HCT116 (cell line): ENCODE results near the gene PLD5. TPM values are rescaled to one million over a fixed set of nuclear protein-coding genes. Genes with fewer than 3 reads are reported as not detected.

Experiments used
- ATAC-seq: fragments of 200-7000 bp; cut with Tn5 transposase; 2 replicates; pipeline ENCODE4 v1.9.1; 2020; ENCODE audit warnings: mild to moderate bottlenecking, moderate library complexity
- BruUV-seq: library from RNA; stranded (reverse); fragments of 400-500 nt; replicated peaks from 2 replicates; lab custom pipeline; 2021; lab: Mats Ljungman, UMichigan
- CTCF ChIA-PET: fragments of 300-600 bp; sonication (Branson Sonifier 250); formaldehyde crosslinking; loops from one replicate; lab custom pipeline; 2021; ENCODE audit warnings: antibody characterized with exemption; lab: Charles Lee
- POLR2A ChIA-PET: fragments of 300-600, 350-600 bp; sonication (Branson Sonifier 250); formaldehyde crosslinking; loops from one replicate; lab custom pipeline; 2021; ENCODE audit warnings: antibody characterized with exemption; lab: Charles Lee
- RAD21 ChIA-PET, 2 experiments: fragments of 300-600 bp; sonication (Branson Sonifier 250); formaldehyde crosslinking; loops; one replicate each; lab custom pipeline; 2023; ENCODE audit warnings: low total read pairs in 2 of 2; ENCODE audit not compliant: uncharacterized antibody in 2 of 2, unreplicated experiment in 2 of 2, low non-redundant PET in 1 of 2; lab: Charles Lee
- DNase-seq: peaks from one replicate; pipeline ENCODE4 v3.0.0-alpha.2; 2010; ENCODE audit warnings: low read depth, low spot score
- H2AFZ ChIP-seq: fragments of 200-600 bp; shearing (Covaris generic), sonication (generic); 2 replicates; pipeline ENCODE4 v1.6.1; 2017; ENCODE audit warnings: low read depth, mixed run types, mixed read lengths, antibody characterized with exemption, low read length; ENCODE audit not compliant: poor library complexity, severe bottlenecking
- H3K27ac ChIP-seq: 2 replicates; pipeline ENCODE4 v1.5.1; 2012; ENCODE audit warnings: low read depth, low read length
- H3K27me3 ChIP-seq: fragments of 200-600 bp; sonication (generic); 2 replicates; pipeline ENCODE4 v1.6.1; 2016; ENCODE audit warnings: mixed run types, low read length, mixed read lengths; ENCODE audit not compliant: insufficient read depth
- H3K36me3 ChIP-seq, 2 experiments: fragments of 200-500 bp in 1 of 2; fragments of 200-600 bp in 1 of 2; sonication (Bioruptor generic) in 1 of 2; sonication (generic) in 1 of 2; 2 replicates each; pipeline versions ENCODE4 v1.5.1 to v1.6.1; 2014 to 2016; ENCODE audit warnings: low read length in 2 of 2, inconsistent platforms in 1 of 2, mixed read lengths in 1 of 2, mixed run types in 1 of 2; ENCODE audit not compliant: insufficient read depth in 2 of 2, control insufficient read depth in 1 of 2
- H3K4me1 ChIP-seq, 2 experiments: fragments of 200-600 bp in 1 of 2; sonication (generic) in 1 of 2; 2 replicates each; pipeline versions ENCODE4 v1.5.1 to v1.6.1; 2012 to 2017; ENCODE audit warnings: low read length in 2 of 2, inconsistent platforms in 1 of 2, mild to moderate bottlenecking in 1 of 2, mixed read lengths in 1 of 2, mixed run types in 1 of 2, moderate library complexity in 1 of 2; ENCODE audit not compliant: insufficient read depth in 2 of 2, control insufficient read depth in 1 of 2
- H3K4me2 ChIP-seq: fragments of 200-600 bp; sonication (generic); 2 replicates; pipeline ENCODE4 v1.6.1; 2017; ENCODE audit warnings: mixed run types, low read length, mixed read lengths
- H3K4me3 ChIP-seq, 2 experiments: fragments of 200-600 bp in 1 of 2; sonication (generic) in 1 of 2; replicated peaks in 1 of 2; 2 replicates each; pipeline ENCODE4 v1.5.1; 2011 to 2016; ENCODE audit warnings: low read length in 2 of 2, control low read depth in 1 of 2, low read depth in 1 of 2, mild to moderate bottlenecking in 1 of 2, mixed read lengths in 1 of 2, mixed run types in 1 of 2
- H3K79me2 ChIP-seq: fragments of 200-600 bp; sonication (generic); 2 replicates; pipeline ENCODE4 v1.6.1; 2017; ENCODE audit warnings: mild to moderate bottlenecking, mixed run types, low read length, moderate library complexity, mixed read lengths; ENCODE audit not compliant: insufficient read depth
- H3K9ac ChIP-seq: fragments of 200-600 bp; sonication (generic); 2 replicates; pipeline ENCODE4 v1.6.1; 2016; ENCODE audit warnings: low read length, mixed read lengths
- H3K9me2 ChIP-seq: fragments of 200-600 bp; sonication (generic), shearing (Covaris generic); 2 replicates; pipeline ENCODE4 v1.6.1; 2017; ENCODE audit warnings: mixed run types, mild to moderate bottlenecking, moderate library complexity; ENCODE audit not compliant: insufficient read depth
- H3K9me3 ChIP-seq, 2 experiments: fragments of 200-500 bp in 1 of 2; fragments of 200-600 bp in 1 of 2; sonication (Bioruptor generic) in 1 of 2; sonication (generic) in 1 of 2; 2 replicates each; pipeline ENCODE4 v1.6.1; 2014 to 2017; ENCODE audit warnings: low read length in 2 of 2, mixed read lengths in 2 of 2, inconsistent platforms in 1 of 2, low read depth in 1 of 2, mild to moderate bottlenecking in 1 of 2, mixed run types in 1 of 2, moderate library complexity in 1 of 2; ENCODE audit not compliant: control insufficient read depth in 1 of 2, insufficient read depth in 1 of 2
- H4K20me1 ChIP-seq: fragments of 200-600 bp; sonication (generic), shearing (Covaris generic); 2 replicates; pipeline ENCODE4 v1.6.1; 2017; ENCODE audit warnings: mixed run types, mild to moderate bottlenecking, moderate library complexity; ENCODE audit not compliant: insufficient read depth
- CBX3 ChIP-seq: IDR thresholded peaks from 2 replicates; pipeline ENCODE4 v1.6.1; 2012; ENCODE audit warnings: low read depth
- EZH2phosphoT487 ChIP-seq: fragments of 200-600 bp; IDR thresholded peaks from 2 replicates; pipeline ENCODE4 v1.6.1; 2018; ENCODE audit warnings: antibody characterized with exemption, borderline replicate concordance
- FOSL1 ChIP-seq: IDR thresholded peaks from 2 replicates; pipeline ENCODE4 v1.6.1; 2012; ENCODE audit warnings: low read depth
- JUND ChIP-seq: IDR thresholded peaks from 2 replicates; pipeline ENCODE4 v1.6.1; 2012
- POLR2A ChIP-seq: IDR thresholded peaks from 2 replicates; pipeline ENCODE4 v1.7.0; 2011; ENCODE audit warnings: borderline replicate concordance; ENCODE audit not compliant: insufficient read depth, insufficient read length; ENCODE audit errors: extremely low read depth
- RAD21 ChIP-seq: IDR thresholded peaks from 2 replicates; pipeline ENCODE4 v1.6.1; 2012; ENCODE audit warnings: low read depth, mild to moderate bottlenecking
- SP1 ChIP-seq: IDR thresholded peaks from 2 replicates; pipeline ENCODE4 v1.6.1; 2012; ENCODE audit warnings: low read depth
- YY1 ChIP-seq: IDR thresholded peaks from 2 replicates; pipeline ENCODE4 v1.6.1; 2011; ENCODE audit warnings: low read length, low read depth, moderate library complexity, mild to moderate bottlenecking; ENCODE audit not compliant: insufficient replicate concordance; ENCODE audit errors: extremely low read depth
- intact Hi-C: fragments of 100-400 bp; cut with micrococcal nuclease; formaldehyde crosslinking; loops from 2 replicates; pipeline ENCODE4 v1.10.0; 2022
- total RNA-seq: library from RNA; stranded (reverse); gene quantifications from one replicate; pipeline ENCODE4 v1.2.1, GENCODE V29; 2021; ENCODE audit not compliant: unreplicated experiment
- TF ChIP-seq, protein P1 (sequence below): IDR thresholded peaks from 2 replicates; pipeline ENCODE4 v1.6.1; 2011; ENCODE audit warnings: mild to moderate bottlenecking, low read length, moderate library complexity; ENCODE audit not compliant: insufficient replicate concordance; ENCODE audit errors: extremely low read depth
- TF ChIP-seq, protein P2 (sequence below): IDR thresholded peaks from 2 replicates; pipeline ENCODE4 v1.6.1; 2012

The PLD5 gene
- total RNA-seq, 1 experiment from 2014 or later = not detected

DNA sequence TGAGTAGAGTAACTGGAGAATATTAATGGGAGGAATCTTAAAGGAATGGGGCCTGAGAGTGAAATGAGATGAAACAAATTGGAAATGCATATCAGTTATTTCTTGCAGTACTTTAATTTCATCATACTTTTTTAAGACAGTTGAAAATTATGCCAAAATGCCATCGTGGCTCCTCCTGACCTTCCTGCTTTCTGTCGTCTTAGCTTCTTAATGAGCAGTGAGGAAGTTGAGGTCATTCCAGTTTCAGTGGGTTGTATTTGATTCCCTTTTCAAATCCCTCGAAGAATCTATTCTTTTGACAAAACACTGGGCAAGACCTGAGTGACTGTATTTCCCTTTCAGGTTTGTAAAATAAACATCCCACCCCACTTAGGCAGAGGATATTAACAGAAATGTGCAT lies 390.7 kb downstream of the PLD5 start:
- Histone ChIP-seq H3K36me3 (no peaks in the 10 kb centered on the region), H3K4me3 (no peak overlapping the region), H3K79me2 (no peaks in the 10 kb centered on the region), H4K20me1 (no peaks in the 10 kb centered on the region), H3K9ac (no peak overlapping the region)
- ATAC-seq (no peak), DNase-seq (no peak)
- no peak for TF ChIP-seq POLR2A
- no peak for TF ChIP-seq SP1
- TF ChIP-seq, protein P1, sequence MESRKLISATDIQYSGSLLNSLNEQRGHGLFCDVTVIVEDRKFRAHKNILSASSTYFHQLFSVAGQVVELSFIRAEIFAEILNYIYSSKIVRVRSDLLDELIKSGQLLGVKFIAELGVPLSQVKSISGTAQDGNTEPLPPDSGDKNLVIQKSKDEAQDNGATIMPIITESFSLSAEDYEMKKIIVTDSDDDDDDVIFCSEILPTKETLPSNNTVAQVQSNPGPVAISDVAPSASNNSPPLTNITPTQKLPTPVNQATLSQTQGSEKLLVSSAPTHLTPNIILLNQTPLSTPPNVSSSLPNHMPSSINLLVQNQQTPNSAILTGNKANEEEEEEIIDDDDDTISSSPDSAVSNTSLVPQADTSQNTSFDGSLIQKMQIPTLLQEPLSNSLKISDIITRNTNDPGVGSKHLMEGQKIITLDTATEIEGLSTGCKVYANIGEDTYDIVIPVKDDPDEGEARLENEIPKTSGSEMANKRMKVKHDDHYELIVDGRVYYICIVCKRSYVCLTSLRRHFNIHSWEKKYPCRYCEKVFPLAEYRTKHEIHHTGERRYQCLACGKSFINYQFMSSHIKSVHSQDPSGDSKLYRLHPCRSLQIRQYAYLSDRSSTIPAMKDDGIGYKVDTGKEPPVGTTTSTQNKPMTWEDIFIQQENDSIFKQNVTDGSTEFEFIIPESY = no peak
- no peak for TF ChIP-seq EZH2phosphoT487
- no peak for TF ChIP-seq YY1
- TF ChIP-seq CBX3 = no peak
- TF ChIP-seq, protein P2, sequence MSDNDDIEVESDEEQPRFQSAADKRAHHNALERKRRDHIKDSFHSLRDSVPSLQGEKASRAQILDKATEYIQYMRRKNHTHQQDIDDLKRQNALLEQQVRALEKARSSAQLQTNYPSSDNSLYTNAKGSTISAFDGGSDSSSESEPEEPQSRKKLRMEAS = no peak
- TF ChIP-seq, all 23 proteins: peak for 0
- Histone ChIP-seq H3K4me2 (no peak overlapping the region), H3K27ac (no peak overlapping the region), H3K9me2 (no peaks in the 10 kb centered on the region), H2AFZ (no peak overlapping the region), H3K9me3 (no peaks in the 10 kb centered on the region), H3K4me1 (no peaks in the 10 kb centered on the region), H3K27me3 (peaks cover 31% of the 10 kb centered on the region; the same call in 1 of the 2 replicates)
- RAD21 ChIA-PET = no interaction called here
- intact Hi-C loops = no loop called here
- POLR2A ChIA-PET = no interaction called here
- CTCF ChIA-PET = no interaction called here
- BruUV-seq = no TSS peak

DNA sequence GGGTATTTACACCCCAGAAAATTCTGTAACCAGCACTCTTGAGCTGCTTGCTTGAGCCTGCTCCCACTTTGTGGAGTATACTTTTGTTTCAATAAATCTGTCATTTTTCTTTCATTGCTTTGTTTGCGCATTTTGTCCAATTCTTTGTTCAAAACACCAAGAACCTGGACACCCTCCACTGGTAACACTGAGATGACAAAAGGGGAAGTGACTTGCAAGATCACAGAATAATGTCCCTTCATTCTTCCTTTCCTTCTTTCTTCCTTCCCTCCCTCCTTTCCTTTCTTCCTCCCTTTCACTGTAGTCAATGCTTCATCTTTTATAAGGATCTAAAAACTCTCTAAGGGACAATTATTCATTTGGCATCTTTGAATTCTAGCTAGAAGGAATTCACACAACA lies 391.1 kb downstream of the PLD5 start:
- no TSS peak for BruUV-seq
- Histone ChIP-seq H3K9me3 (no peaks in the 10 kb centered on the region), H3K27me3 (peaks cover 31% of the 10 kb centered on the region; the same call in 1 of the 2 replicates), H4K20me1 (no peaks in the 10 kb centered on the region), H3K4me2 (no peak overlapping the region), H3K9ac (no peak overlapping the region), H3K36me3 (no peaks in the 10 kb centered on the region), H3K9me2 (no peaks in the 10 kb centered on the region), H3K27ac (no peak overlapping the region), H2AFZ (no peak overlapping the region), H3K79me2 (no peaks in the 10 kb centered on the region), H3K4me1 (no peaks in the 10 kb centered on the region), H3K4me3 (no peak overlapping the region)
- DNase-seq = no peak
- TF ChIP-seq JUND (no peak), YY1 (no peak), RAD21 (no peak), FOSL1 (no peak)
- CTCF ChIA-PET = no interaction called here
- intact Hi-C loops = no loop called here
- POLR2A ChIA-PET = no interaction called here
- RAD21 ChIA-PET = no interaction called here
- no peak for ATAC-seq
